Mucosa of descending colon (tissue), 3 donors: ENCODE measurements around the gene PNPLA2. TPM values are rescaled to one million over a fixed set of nuclear protein-coding genes. Genes with fewer than 3 reads are reported as not detected.
A peak's percentile ranks its signal among the peaks of the same experiment; 100 is the strongest.

Experiments used
- ATAC-seq: fragments of 200-7000 bp; cut with Tn5 transposase; one replicate; pipeline ENCODE4 v1.9.1; 2020; ENCODE audit warnings: mild to moderate bottlenecking, moderate library complexity
- DNase-seq, 3 donors: peaks; one replicate each; pipeline ENCODE4 v3.0.0-alpha.2; 2020
- H3K36me3 ChIP-seq: fragments of 200-600 bp; one replicate; pipeline ENCODE4 v1.8.0; 2021; ENCODE audit warnings: low read depth, mild to moderate bottlenecking
- H3K4me1 ChIP-seq: fragments of 200-600 bp; one replicate; pipeline ENCODE4 v1.8.0; 2021; ENCODE audit warnings: low read depth, mild to moderate bottlenecking
- H3K4me3 ChIP-seq: fragments of 200-600 bp; one replicate; pipeline ENCODE4 v1.8.0; 2021; ENCODE audit warnings: mild to moderate bottlenecking
- H3K9me3 ChIP-seq: fragments of 200-600 bp; one replicate; pipeline ENCODE4 v1.8.0; 2021; ENCODE audit warnings: mild to moderate bottlenecking
- intact Hi-C, 2 donors: fragments of 100-400 bp; cut with DNase I in 1 of 2; cut with micrococcal nuclease in 1 of 2; formaldehyde crosslinking; loops; one replicate each; pipeline versions ENCODE4 v1.11.0 to v1.11.1; 2022; cut with DNase I, micrococcal nuclease
- total RNA-seq, 3 donors: library from RNA; stranded (reverse); fragmentation: NEBNext Ultra II Directional in 2 of 3; extraction: Animal tissue kit (Norgen Biotek cat#: 25700) in 2 of 3; gene quantifications; one replicate each; pipeline versions ENCODE4 v1.2.1 to v1.2.4, GENCODE V29; 2021 to 2023
- TF ChIP-seq, protein P1 (sequence below): fragments of 200-600 bp; IDR thresholded peaks from one replicate; pipeline ENCODE4 v1.8.0; 2022; ENCODE audit warnings: antibody characterized with exemption, mild to moderate bottlenecking
- donor health status: DM: no; HTN: no; CAD: no; lungs with moderate emphysema.
- donor health status: DM: no; HTN: no; CAD: no.
- donor health status: DM: no; HTN: yes; CAD: no.

The PNPLA2 gene
- total RNA-seq, 3 donors from 2014 or later, result 138 to 253 (median 167) TPM

DNA sequence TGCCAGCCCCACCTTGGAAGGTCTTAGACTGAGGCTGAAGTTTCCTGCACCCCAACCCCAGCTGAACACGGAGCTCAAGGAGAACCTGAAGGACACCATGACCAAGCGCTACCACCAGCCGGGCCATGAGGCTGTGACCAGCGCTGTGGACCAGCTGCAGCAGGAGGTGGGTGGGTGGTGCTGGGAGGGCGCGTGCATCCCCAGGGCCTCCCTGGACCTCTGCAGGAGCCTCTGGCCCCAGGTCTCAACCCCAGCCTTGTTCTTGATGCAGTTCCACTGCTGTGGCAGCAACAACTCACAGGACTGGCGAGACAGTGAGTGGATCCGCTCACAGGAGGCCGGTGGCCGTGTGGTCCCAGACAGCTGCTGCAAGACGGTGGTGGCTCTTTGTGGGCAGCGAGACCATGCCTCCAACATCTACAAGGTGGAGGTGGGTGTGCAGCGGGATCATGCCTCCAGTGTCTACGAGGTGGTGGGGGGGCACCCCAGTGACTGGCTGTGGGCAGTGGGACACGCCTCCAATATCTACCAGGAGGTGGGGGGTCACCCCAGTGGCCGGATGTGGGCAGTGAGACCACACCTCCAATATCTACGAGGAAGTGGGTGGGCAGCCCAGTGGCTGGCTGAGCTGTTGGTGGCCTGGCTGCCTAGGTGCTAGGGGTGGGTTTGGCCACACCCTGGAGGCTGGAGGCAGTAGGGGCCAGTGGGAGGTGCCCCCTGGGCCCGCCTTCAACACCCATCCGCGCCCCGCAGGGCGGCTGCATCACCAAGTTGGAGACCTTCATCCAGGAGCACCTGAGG, 18.7 kb downstream of the PNPLA2 start:
- TF ChIP-seq, protein P1, sequence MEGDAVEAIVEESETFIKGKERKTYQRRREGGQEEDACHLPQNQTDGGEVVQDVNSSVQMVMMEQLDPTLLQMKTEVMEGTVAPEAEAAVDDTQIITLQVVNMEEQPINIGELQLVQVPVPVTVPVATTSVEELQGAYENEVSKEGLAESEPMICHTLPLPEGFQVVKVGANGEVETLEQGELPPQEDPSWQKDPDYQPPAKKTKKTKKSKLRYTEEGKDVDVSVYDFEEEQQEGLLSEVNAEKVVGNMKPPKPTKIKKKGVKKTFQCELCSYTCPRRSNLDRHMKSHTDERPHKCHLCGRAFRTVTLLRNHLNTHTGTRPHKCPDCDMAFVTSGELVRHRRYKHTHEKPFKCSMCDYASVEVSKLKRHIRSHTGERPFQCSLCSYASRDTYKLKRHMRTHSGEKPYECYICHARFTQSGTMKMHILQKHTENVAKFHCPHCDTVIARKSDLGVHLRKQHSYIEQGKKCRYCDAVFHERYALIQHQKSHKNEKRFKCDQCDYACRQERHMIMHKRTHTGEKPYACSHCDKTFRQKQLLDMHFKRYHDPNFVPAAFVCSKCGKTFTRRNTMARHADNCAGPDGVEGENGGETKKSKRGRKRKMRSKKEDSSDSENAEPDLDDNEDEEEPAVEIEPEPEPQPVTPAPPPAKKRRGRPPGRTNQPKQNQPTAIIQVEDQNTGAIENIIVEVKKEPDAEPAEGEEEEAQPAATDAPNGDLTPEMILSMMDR, result no peak
- intact Hi-C loops, result no loop called here
- Histone ChIP-seq H3K9me3 (no peaks in the 10 kb centered on the region), H3K4me3 (no peak overlapping the region), H3K36me3 (no peaks in the 10 kb centered on the region), H3K4me1 (peaks cover 37% of the 10 kb centered on the region)
- no peak for ATAC-seq
- peak in 1 of 3 donors; percentile 25 for DNase-seq

DNA sequence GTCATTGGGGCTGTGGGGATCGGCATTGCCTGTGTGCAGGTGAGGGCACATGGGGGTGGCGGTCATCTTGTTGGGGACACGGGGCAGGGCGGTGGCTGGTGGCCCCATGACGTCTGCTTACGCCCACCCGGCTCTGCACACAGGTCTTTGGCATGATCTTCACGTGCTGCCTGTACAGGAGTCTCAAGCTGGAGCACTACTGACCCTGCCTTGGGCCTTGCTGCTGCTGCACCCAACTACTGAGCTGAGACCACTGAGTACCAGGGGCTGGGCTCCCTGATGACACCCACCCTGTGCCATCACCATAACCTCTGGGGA, 19.2 kb downstream of the PNPLA2 start:
- TF ChIP-seq, protein P1, result no peak
- H3K36me3 ChIP-seq, result no peaks in the 10 kb centered on the region
- H3K4me1 ChIP-seq, result peaks cover 37% of the 10 kb centered on the region
- DNase-seq, result no peak
- intact Hi-C loops, result no loop called here
- H3K4me3 ChIP-seq, result no peak overlapping the region
- no peak for ATAC-seq
- no peaks in the 10 kb centered on the region for H3K9me3 ChIP-seq

DNA sequence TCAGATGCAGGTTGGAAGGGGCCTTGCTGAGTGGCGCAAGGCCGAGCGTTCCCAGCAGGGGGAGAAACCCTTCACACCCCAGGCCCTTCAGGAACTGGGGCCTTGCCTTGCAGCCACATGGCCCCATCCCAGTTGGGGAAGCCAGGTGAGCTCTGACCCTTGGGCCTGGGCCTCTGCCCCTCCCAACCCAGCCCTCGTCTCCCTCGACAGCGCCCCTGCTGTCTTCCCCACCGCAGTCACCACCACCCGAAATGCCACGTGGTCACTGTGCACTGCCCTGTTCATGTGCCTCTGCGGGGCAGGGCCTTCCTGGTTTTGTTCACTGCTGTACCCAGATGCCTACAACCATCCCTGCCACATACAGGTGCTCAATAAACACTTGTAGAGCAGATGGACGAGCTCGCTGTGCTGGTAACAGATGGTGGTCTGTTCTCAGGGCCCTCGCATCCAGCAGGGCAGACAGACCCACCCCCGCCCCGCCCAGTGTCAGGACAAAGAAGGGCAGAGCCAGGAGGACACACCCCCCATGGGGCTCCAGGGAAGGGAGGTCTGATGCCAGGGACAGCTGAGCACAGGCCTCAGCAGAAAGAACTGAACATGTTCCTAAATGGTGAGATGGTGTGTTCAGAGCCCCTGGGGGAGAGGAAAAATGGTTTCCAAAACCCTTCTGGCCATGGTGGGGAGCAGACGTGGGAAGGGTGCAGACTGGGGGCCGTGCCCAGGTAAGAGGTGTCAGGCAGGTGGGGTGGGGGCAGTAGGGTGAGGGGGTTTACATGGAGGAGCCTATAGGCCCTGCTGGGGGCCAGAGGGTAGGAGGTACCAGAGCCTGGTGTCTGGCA, 19.9 kb downstream of the PNPLA2 start:
- DNase-seq (peak; percentile 33 to 79 (median 77)), ATAC-seq (peak; percentile 29)
- Histone ChIP-seq H3K4me1 (peaks cover 44% of the 10 kb centered on the region), H3K9me3 (no peaks in the 10 kb centered on the region), H3K36me3 (no peaks in the 10 kb centered on the region), H3K4me3 (no peak overlapping the region)
- intact Hi-C loops, result no loop called here
- TF ChIP-seq, protein P1, result no peak

DNA sequence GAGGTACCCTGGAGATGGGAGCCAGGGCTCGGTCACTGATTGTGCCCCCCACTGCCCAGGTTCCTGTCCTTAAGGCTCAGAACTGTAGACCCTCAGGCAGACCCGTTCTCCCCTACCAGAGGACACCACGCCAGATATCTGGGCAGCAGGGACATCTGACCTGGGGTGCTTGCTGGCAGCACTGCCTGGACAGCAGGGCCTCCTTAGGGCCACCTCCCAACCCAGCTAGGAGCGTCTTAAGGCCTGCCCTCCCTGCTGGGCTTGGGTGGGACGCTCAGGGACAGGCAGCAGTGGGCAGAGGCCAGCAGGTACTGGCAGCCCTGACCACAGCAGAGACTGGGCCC, 20.5 kb downstream of the PNPLA2 start:
- intact Hi-C loops, result no loop called here

DNA sequence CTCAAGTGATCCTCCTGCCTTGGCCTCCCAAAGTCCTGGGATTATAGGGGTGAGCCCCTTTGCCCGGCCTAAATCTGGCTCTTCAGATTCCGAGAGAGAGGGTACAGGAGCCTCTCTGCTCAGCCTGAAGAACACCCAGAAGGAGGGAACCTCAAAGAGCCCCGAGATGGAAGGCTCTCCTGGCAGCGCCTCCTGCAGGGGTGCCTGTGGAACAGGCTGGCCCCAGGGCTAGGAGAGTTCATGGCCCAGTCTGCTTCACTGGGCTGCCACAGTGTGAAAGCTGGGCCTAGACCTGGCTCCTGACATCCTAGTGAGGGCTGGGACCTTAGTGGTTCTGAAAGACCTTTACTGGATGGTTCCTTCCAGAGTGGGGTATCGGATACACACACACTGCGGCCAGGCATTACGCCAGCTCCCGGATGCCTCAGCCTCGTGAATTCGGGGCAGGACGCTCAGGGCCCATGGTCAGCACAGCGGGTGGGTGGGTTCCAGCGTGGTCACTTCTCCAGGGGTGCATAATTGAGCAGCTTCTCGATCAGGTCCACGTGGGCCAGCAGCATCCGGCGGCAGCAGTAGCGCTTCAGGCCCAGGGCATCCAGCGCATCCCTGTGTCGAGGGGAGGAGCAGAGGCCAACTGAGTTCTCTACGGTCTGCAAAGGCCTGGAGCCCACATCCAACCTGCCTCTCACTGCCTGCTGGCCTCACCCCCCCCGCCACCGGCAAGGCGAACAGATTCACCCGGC, 21.3 kb downstream of the PNPLA2 start:
- Histone ChIP-seq H3K4me3 (no peak overlapping the region), H3K9me3 (no peaks in the 10 kb centered on the region), H3K4me1 (peaks cover 53% of the 10 kb centered on the region), H3K36me3 (no peaks in the 10 kb centered on the region)
- intact Hi-C loops, result no loop called here
- DNase-seq (no peak), ATAC-seq (no peak)
- TF ChIP-seq, protein P1, result no peak

More for the DNA sequence above, 20.5 kb downstream of the PNPLA2 start:
- Histone ChIP-seq H3K4me3 (no peak overlapping the region), H3K9me3 (no peaks in the 10 kb centered on the region), H3K36me3 (no peaks in the 10 kb centered on the region), H3K4me1 (peaks cover 49% of the 10 kb centered on the region)
- TF ChIP-seq, protein P1, result no peak
- ATAC-seq, result no peak
- DNase-seq, result no peak
